Right ventricle myocardium superior (tissue), 1 donor: Measurements from ENCODE around the gene CACNA1I. TPM values are rescaled to one million over a fixed set of nuclear protein-coding genes. Genes with fewer than 3 reads are reported as not detected.
"Not testable (repeated sequence)": the region's sequence is repeated elsewhere in the genome, so short reads cannot be mapped to it uniquely, and the experiment has no call there.

Source experiments
- ATAC-seq: fragments of 200-7000 bp; cut with Tn5 transposase; one replicate; pipeline ENCODE4 v1.9.1; 2020; ENCODE audit warnings: mild to moderate bottlenecking; ENCODE audit not compliant: poor library complexity
- DNase-seq: peaks from one replicate; pipeline ENCODE4 v3.0.0-alpha.2; 2020
- intact Hi-C: fragments of 100-400 bp; cut with DNase I; formaldehyde crosslinking; loops from one replicate; pipeline ENCODE4 v1.11.2; 2022
- total RNA-seq: library from RNA; stranded (reverse); fragmentation: NEBNext Ultra II Directional; extraction: Animal tissue kit (Norgen Biotek cat#: 25700); gene quantifications from one replicate; pipeline ENCODE4 v1.2.1, GENCODE V29; 2021
- donor health status: DM: no; HTN: yes; CAD: no; lungs with severe emphysema.

Gene CACNA1I
- total RNA-seq, 1 donor from 2014 or later: 0.03 TPM

GRCh38 chr22:39734046-39734445 is 163.5 kb downstream of the CACNA1I start:
- intact Hi-C loops, DNase-seq, ATAC-seq: not testable (repeated sequence)

DNA sequence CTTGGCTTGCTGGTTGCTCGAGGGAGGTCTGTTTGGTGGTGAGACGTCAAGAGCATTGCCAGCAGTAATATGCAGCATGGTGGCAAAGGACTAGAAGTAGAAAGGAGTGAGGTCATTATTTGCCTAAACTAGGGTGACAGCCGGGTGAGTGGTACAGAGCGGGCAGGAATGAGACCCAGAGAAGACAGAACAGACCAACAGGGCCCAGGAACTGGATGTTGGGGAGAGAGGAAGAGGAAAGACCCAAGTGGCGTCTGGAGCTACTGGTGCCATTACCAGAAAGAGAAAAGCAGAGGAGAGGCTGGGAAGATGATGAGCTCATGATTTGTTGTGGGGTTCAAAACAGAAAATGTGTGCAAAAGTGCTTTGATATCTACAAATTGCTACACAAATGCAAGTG is 164.3 kb downstream of the CACNA1I start:
- intact Hi-C loops: no loop called here
- ATAC-seq: no peak
- DNase-seq: no peak

DNA sequence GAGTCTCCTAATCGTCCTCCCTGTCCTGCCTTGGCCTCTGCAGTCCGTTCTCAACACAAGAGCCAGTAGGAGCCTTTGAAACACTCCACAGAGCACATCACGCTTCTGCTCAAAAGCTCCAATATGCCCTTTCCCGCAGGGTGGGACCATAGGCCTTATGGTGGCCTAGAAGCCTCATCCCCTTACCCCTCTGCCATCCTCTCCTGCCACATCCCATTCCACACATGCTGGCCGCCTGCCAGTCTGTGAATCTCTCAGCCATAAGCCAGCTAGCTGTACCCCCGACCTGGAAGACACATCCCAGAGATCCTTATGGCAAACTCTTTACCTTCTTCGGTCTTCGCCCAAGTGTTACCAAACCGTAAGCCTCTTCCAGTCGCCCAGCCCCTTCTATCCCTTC is 165.2 kb downstream of the CACNA1I start:
- ATAC-seq (no peak), DNase-seq (no peak)
- intact Hi-C loops: no loop called here

GRCh38 chr22:39738746-39739145 is 168.2 kb downstream of the CACNA1I start:
- DNase-seq (no peak), ATAC-seq (no peak)
- intact Hi-C loops: no loop called here

Other genes starting within 250 kb of the CACNA1I start
- gene SYNGR1, start 220.8 kb upstream of the CACNA1I start, total RNA-seq: 32.2 TPM
- gene TAB1, start 171.0 kb upstream of the CACNA1I start, total RNA-seq: 17.3 TPM
- gene MGAT3, start 113.7 kb upstream of the CACNA1I start, total RNA-seq: 3.9 TPM
- gene MIEF1, start 68.5 kb upstream of the CACNA1I start, total RNA-seq: 16.7 TPM
- gene ATF4, start 50.2 kb upstream of the CACNA1I start, total RNA-seq: 200 TPM
- 59.0 TPM for gene RPS19BP1, start 38.0 kb upstream of the CACNA1I start, total RNA-seq